NCI-H146 (cell line): ENCODE results near the gene DENND1B.
A peak's percentile ranks its signal among the peaks of the same experiment; 100 is the strongest.
"Not testable (repeated sequence)": the region's sequence is repeated elsewhere in the genome, so short reads cannot be mapped to it uniquely, and the experiment has no call there.

Source experiments
- DNase-seq: peaks from one replicate; lab custom pipeline; 2025; lab: John Stamatoyannopoulos, UW

DENND1B gene

GRCh38 chr1:197745911-197746310 is 29.4 kb downstream of the DENND1B start:
- no peak for DNase-seq

- DNase-seq: no peak
Measured at GRCh38 chr1:197744979-197745378, 30.3 kb downstream of the DENND1B start.

DNA sequence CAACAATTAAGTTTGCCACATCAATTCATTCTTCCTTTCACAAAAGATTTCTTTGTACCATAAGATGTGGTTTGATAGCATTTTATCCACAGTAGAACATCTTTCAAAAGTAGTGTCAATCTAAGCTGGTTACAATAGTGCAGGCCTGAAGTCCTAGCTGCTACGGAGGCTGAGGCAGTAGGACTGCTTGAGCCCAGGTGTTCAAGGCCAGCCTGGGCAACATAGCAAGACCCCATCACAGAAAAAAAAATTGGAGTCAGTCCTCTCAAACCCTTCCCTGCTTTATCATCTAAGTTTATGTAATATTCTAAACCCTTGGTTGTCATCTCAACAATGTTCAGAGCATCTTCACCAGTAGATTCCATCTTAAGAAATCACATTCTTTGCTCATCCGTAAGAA is 31.7 kb downstream of the DENND1B start:
- no peak for DNase-seq

DNA sequence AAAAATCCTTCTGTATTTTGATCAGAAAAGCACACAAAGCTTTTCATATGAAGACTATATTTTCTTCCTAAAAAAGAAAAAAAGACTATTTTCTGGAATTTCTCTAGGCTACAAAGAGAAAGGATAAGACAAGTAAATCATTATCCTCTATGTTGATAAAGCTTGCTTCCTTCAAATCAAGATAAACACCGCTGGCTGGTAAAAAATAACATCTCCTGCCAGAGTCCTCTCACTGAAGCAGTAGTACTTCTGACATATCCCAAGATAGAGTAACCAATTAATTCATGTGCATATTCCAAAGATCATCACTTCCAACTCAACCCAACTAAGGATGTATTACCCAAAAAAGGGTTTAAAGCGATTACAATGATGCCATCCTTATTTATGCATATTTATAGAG is 34.3 kb downstream of the DENND1B start:
- DNase-seq: no peak

GRCh38 chr1:197738927-197739326 is 36.4 kb downstream of the DENND1B start:
- no peak for DNase-seq

- peak; percentile 1 for DNase-seq
Measured at GRCh38 chr1:197737916-197738315, 37.4 kb downstream of the DENND1B start.

GRCh38 chr1:197736685-197737084 is 38.6 kb downstream of the DENND1B start:
- DNase-seq: no peak

DNA sequence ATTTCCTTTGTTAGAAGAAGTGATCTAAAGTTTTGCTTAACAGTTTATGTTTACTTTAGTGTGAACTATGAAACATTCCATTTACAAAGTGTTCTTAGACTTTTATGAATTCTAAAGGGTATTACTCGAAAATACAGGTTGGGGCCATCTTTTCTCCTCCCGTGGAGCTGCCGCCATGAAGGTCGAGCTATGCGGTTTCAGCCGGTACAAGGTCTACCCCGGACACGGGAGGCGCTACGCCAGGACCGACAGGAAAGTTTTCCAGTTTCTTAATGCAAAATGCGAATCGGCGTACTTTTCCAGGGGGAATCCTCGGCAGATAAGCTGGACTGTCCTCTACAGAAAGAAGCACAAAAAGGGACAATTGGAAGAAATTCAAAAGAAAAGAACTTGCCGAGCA is 39.8 kb downstream of the DENND1B start:
- no peak for DNase-seq

GRCh38 chr1:197733324-197733723 is 42.0 kb downstream of the DENND1B start:
- no peak for DNase-seq

DNA sequence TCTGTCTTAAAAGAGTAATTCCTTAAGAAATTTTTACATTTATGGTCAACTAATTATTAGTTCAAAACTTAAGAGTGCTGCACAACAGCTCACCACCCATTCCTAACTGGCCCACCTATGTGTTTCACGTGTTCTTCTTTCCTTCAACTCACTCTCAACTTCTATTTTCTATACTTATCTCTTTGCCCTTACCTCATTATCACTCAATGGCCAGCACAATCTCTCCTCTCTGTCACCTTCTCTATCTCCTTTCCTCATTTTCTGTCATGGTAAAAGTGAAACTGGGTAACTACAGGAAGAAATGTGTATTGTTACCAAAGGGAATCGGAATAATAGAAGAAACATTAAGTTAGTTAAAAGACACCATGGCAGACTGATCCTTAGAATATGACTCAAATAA is 43.1 kb downstream of the DENND1B start:
- no peak for DNase-seq

- DNase-seq: no peak
Measured at GRCh38 chr1:197731449-197731848, 43.8 kb downstream of the DENND1B start.

DNA sequence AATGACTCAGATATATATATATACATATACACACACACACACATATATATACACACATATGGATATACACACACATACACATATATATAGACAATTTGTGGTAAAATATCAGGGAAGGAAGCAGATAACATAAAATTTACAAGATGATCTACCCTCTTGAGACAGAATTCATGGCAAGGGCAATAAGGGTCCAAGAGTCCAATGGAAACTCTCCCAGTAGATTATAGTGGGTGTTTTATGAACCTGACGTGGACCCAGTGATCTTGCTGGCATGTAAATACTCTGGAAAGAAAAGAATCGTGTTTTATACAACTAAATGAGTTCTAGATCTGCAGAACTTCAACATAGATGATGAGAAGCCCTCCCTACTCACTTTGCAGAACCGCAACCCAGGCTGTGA is 49.3 kb downstream of the DENND1B start:
- DNase-seq: no peak

- no peak for DNase-seq
Measured at GRCh38 chr1:197725044-197725443, 50.2 kb downstream of the DENND1B start.

DNA sequence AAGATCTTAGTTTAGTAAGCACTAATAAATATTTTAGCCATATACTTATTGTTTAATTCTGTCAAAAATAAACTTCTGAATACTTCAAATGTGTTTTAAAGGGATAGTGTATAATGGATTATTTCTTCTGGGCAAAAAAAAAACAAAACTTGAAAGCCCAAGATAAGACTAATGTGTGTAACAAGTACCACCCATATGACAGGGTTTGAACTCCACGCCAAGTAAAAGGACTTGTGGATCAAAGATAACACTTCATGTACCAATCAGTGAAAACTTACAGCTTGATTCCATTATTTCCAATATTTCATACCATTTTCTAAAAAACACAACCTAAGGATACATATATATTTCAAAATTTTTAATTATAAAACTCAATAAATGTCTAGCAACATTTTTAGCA is 59.5 kb downstream of the DENND1B start:
- no peak for DNase-seq

DNA sequence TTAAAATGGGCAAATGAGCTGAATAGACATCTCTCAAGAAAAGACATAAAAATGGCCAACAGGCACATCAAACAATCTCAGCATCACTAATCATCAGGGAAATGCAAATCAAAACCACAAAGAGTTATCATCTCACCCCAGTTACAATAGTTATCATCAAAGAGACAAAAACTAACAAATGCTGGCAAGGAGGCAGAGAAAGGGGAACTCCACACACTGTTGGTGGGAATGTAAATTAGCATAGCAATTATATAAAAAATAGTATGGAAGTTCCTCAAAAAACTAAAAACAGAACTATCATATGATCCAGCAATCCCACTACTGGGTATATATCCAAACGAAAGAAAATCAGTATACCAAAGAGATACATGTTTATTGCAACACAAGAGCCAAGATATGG is 68.7 kb downstream of the DENND1B start:
- no peak for DNase-seq

DNA sequence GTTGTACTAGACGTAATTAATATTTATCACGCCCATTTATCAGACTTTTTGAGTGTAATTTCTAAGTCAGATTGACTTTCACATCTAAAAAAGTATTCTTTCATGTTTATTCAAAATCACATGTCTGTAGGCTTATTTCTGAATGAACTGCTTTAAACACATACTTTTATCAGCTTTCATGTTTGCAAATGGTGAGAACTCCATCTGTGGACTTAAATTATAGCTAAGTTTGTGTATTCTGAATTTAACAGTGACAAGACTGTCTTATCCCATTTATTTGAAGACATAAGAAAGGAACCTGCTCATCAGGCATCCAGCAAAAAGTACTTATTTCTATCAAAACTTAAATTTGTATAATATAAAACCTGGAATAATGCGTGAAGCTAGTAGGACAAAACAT is 69.3 kb downstream of the DENND1B start:
- DNase-seq: no peak

- DNase-seq: not testable (repeated sequence)
Measured at GRCh38 chr1:197700688-197701087, 74.6 kb downstream of the DENND1B start.

DNA sequence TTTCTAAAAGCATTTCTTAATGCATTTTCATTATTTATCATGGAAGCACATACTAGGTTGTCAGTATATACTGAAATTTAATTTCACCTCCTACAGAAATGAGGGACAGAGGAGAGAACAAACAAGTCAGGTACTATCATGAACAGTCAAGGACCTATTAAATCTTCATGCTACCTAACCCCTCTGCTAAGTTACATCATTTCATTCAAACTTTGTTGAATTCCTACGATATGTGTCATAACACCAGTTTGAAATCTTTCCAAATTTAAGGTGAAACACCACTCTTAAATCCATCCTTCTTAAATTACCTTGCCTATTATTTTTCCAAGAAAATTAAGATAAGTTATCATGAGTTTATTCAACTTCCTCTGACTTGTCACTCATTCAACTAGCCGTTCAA is 78.9 kb downstream of the DENND1B start:
- DNase-seq: no peak

DNA sequence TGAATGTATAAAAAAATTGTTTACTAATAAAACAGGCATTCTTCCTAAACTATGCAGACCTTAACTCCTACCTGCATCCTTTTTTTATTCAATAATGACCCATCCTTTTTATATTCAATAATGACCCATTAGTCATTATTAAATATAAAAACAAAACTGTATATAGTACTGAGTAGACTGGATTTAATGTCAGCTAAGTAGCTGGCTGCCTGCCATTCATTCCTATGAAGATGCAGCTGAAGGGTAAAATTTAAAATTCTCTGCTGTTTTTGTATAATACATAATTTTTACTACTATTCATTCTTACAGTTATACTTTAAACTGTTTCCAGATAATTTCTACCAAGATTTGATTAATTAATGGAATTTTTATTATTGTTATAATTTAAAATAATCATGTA is 79.3 kb downstream of the DENND1B start:
- no peak for DNase-seq

DNA sequence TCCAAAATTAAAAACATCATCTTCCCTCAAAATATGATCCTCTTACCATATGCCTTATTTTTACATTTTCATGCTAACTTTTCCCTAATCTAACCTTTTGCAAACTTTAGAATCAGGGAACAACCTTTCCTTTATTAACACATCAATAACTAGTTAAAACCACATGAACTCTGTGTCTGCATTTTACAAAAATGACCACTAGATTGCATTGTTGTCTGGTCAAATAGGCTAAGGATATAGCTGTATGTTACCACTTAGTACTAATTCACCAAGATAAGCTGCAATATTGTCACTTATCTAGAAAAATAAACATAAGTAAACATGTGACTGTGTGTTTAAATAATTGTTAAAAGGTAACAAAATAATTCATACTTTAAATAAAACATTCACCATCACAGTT is 82.3 kb downstream of the DENND1B start:
- DNase-seq: no peak

GRCh38 chr1:197691816-197692215 is 83.5 kb downstream of the DENND1B start:
- no peak for DNase-seq

GRCh38 chr1:197690074-197690473 is 85.2 kb downstream of the DENND1B start:
- no peak for DNase-seq

GRCh38 chr1:197688233-197688632 is 87.0 kb downstream of the DENND1B start:
- no peak for DNase-seq

- no peak for DNase-seq
Measured at GRCh38 chr1:197686702-197687355, 88.5 kb downstream of the DENND1B start.

DNA sequence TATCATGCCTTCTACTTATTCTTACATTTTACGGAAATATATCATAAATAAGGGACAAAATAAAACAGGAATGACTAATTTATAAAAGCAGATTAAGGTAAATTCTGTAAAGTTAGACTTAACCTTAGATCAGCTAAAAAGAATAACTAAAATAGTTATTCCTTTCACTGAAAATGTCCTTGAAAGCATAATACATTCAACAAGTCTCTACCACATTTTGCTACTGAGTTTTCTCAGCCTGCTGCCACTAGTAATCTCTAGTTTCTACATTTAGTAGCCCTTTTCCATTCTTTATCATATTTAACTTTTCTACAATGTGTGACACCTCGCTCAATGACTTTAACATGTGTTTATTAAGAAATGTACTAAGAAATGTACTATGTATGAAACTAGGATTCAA is 89.0 kb downstream of the DENND1B start:
- no peak for DNase-seq
